ENCODE results near the gene PCSK7.

Gene PCSK7

GRCh38 chr11:117199053-117199915 lies 32.6 kb downstream of the PCSK7 start, which contains the start of gene TAGLN:
TSS of gene TAGLN (plus strand) at chr11:117199370. CDS start at chr11:117203014, 3,644 bp downstream.
- no peak for DNase-seq (ENCODE audit: low read depth in 2 of 3, low spot score in 2 of 3)

- DNase-seq (ENCODE audit: low read depth in 2 of 3, low spot score in 2 of 3): no peak
Measured at GRCh38 chr11:117198613-117199012, 33.3 kb downstream of the PCSK7 start.

- no peak for DNase-seq (ENCODE audit: low read depth in 2 of 3, low spot score in 2 of 3)
Measured at GRCh38 chr11:117197516-117198456, 34.1 kb downstream of the PCSK7 start.

- DNase-seq (ENCODE audit: low read depth in 2 of 3, low spot score in 2 of 3): no peak
Measured at GRCh38 chr11:117197006-117197405, 34.9 kb downstream of the PCSK7 start.

- DNase-seq (ENCODE audit: low read depth in 2 of 3, low spot score in 2 of 3): no peak
Measured at GRCh38 chr11:117195761-117196160, 36.1 kb downstream of the PCSK7 start.

GRCh38 chr11:117195258-117195657 lies 36.6 kb downstream of the PCSK7 start:
- DNase-seq (ENCODE audit: low read depth in 2 of 3, low spot score in 2 of 3): no peak

GRCh38 chr11:117194267-117194666 lies 37.6 kb downstream of the PCSK7 start:
- no peak for DNase-seq (ENCODE audit: low read depth in 2 of 3, low spot score in 2 of 3)

- DNase-seq (ENCODE audit: low read depth in 2 of 3, low spot score in 2 of 3): no peak
Measured at GRCh38 chr11:117193130-117194020, 38.5 kb downstream of the PCSK7 start.

GRCh38 chr11:117192401-117192875 lies 39.4 kb downstream of the PCSK7 start:
- DNase-seq (ENCODE audit: low read depth in 2 of 3, low spot score in 2 of 3): no peak

GRCh38 chr11:117191680-117192400 lies 40.0 kb downstream of the PCSK7 start:
- no peak for DNase-seq (ENCODE audit: low read depth in 2 of 3, low spot score in 2 of 3)

- no peak for DNase-seq (ENCODE audit: low read depth in 2 of 3, low spot score in 2 of 3)
Measured at GRCh38 chr11:117189941-117190544, 41.8 kb downstream of the PCSK7 start.

- DNase-seq (ENCODE audit: low read depth in 2 of 3, low spot score in 2 of 3): no peak
Measured at GRCh38 chr11:117189191-117189940, 42.5 kb downstream of the PCSK7 start.

GRCh38 chr11:117188620-117189081 lies 43.2 kb downstream of the PCSK7 start:
- DNase-seq (ENCODE audit: low read depth in 2 of 3, low spot score in 2 of 3): no peak

GRCh38 chr11:117187799-117188481 lies 43.9 kb downstream of the PCSK7 start:
- DNase-seq (ENCODE audit: low read depth in 2 of 3, low spot score in 2 of 3): no peak

- DNase-seq (ENCODE audit: low read depth in 2 of 3, low spot score in 2 of 3): no peak
Measured at GRCh38 chr11:117187428-117187798, 44.5 kb downstream of the PCSK7 start.

GRCh38 chr11:117187007-117187406 lies 44.9 kb downstream of the PCSK7 start:
- no peak for DNase-seq (ENCODE audit: low read depth in 2 of 3, low spot score in 2 of 3)

GRCh38 chr11:117186431-117186761 lies 45.5 kb downstream of the PCSK7 start:
- DNase-seq (ENCODE audit: low read depth in 2 of 3, low spot score in 2 of 3): no peak

- DNase-seq (ENCODE audit: low read depth in 2 of 3, low spot score in 2 of 3): no peak
Measured at GRCh38 chr11:117185736-117186430, 46.0 kb downstream of the PCSK7 start.
